Measurements from ENCODE around the gene SLC26A11.
A peak's percentile ranks its signal among the peaks of the same experiment; 100 is the strongest.

The SLC26A11 gene

GRCh38 chr17:80219763-80220053 lies 519 bp upstream of the SLC26A11 start:
- H3K4me3 Mint-ChIP-seq = peak overlapping the region; percentile 91 to 94 (median 91)
- H3K27me3 Mint-ChIP-seq (ENCODE audit: low read depth) = no peaks in the 10 kb centered on the region
- H3K36me3 Mint-ChIP-seq (ENCODE audit: low read depth) = peaks cover 19% of the 10 kb centered on the region
- peak overlapping the region; percentile 76 to 96 (median 94) for H3K27ac Mint-ChIP-seq
- no peaks in the 10 kb centered on the region for H3K9me3 Mint-ChIP-seq
- no peak for TF ChIP-seq CTCF (IDR thresholded peaks at IDR 0.05; ENCODE audit: unreplicated experiment in 3 of 3)
- H3K4me1 Mint-ChIP-seq = peaks cover 10% of the 10 kb centered on the region

- Mint-ChIP-seq H3K4me3 (peak overlapping the region; percentile 88 to 91 (median 89)), H3K36me3 (ENCODE audit: low read depth) (peaks cover 17% of the 10 kb centered on the region), H3K4me1 (peaks cover 10% of the 10 kb centered on the region), H3K27me3 (ENCODE audit: low read depth) (no peaks in the 10 kb centered on the region), H3K9me3 (no peaks in the 10 kb centered on the region), H3K27ac (peak overlapping the region in 2 of 3 experiments; percentile 59 to 75)
- no peak for TF ChIP-seq CTCF (IDR thresholded peaks at IDR 0.05; ENCODE audit: unreplicated experiment in 3 of 3)
Measured at GRCh38 chr17:80220736-80221215, 549 bp downstream of the SLC26A11 start.

GRCh38 chr17:80221351-80222105 lies 1.3 kb downstream of the SLC26A11 start:
- Mint-ChIP-seq H3K9me3 (no peaks in the 10 kb centered on the region), H3K4me1 (peaks cover 10% of the 10 kb centered on the region), H3K4me3 (peak overlapping the region; percentile 88 to 91 (median 89)), H3K36me3 (ENCODE audit: low read depth) (peaks cover 13% of the 10 kb centered on the region), H3K27me3 (ENCODE audit: low read depth) (no peaks in the 10 kb centered on the region), H3K27ac (peak overlapping the region in 2 of 3 experiments; percentile 59 to 75)
- no peak for TF ChIP-seq CTCF (IDR thresholded peaks at IDR 0.05; ENCODE audit: unreplicated experiment in 3 of 3)

- H3K27me3 Mint-ChIP-seq (ENCODE audit: low read depth) = no peaks in the 10 kb centered on the region
Measured at GRCh38 chr17:80222376-80223141, 2.3 kb downstream of the SLC26A11 start.

GRCh38 chr17:80223142-80223815 lies 3.1 kb downstream of the SLC26A11 start:
- H3K27me3 Mint-ChIP-seq (ENCODE audit: low read depth) = no peaks in the 10 kb centered on the region
- H3K4me1 Mint-ChIP-seq = peaks cover 10% of the 10 kb centered on the region
- no peak overlapping the region for H3K27ac Mint-ChIP-seq
- no peak for TF ChIP-seq CTCF (IDR thresholded peaks at IDR 0.05; ENCODE audit: unreplicated experiment in 3 of 3)
- H3K36me3 Mint-ChIP-seq (ENCODE audit: low read depth) = peaks cover 15% of the 10 kb centered on the region
- peak overlapping the region; percentile 69 to 84 (median 80) for H3K4me3 Mint-ChIP-seq
- H3K9me3 Mint-ChIP-seq = no peaks in the 10 kb centered on the region

More at GRCh38 chr17:80222376-80223141, 2.3 kb downstream of the SLC26A11 start:
- no peaks in the 10 kb centered on the region for H3K9me3 Mint-ChIP-seq
- peaks cover 15% of the 10 kb centered on the region for H3K36me3 Mint-ChIP-seq (ENCODE audit: low read depth)
- H3K4me3 Mint-ChIP-seq = peak overlapping the region; percentile 69 to 84 (median 80)
- H3K4me1 Mint-ChIP-seq = peaks cover 10% of the 10 kb centered on the region
- no peak for TF ChIP-seq CTCF (IDR thresholded peaks at IDR 0.05; ENCODE audit: unreplicated experiment in 3 of 3)
- H3K27ac Mint-ChIP-seq = peak overlapping the region in 1 of 3 experiments; percentile 51
